Liver (tissue), 9 donors: Measurements from ENCODE around the gene NOC2L. TPM values are rescaled to one million over a fixed set of nuclear protein-coding genes. Genes with fewer than 3 reads are reported as not detected.

Experiments used
- DNase-seq: peaks from one replicate; pipeline ENCODE4 v3.0.0-alpha.2; 2017; ENCODE audit warnings: low spot score
- H3K27ac ChIP-seq, 2 donors: one replicate each; pipeline ENCODE4 v1.7.0; 2013; ENCODE audit warnings: inconsistent platforms in 2 of 2, low read length in 2 of 2, control low read depth in 1 of 2, low read depth in 1 of 2, mild to moderate bottlenecking in 1 of 2
- H3K27me3 ChIP-seq, 4 donors: one replicate each; pipeline versions ENCODE4 v1.6.1 to v1.7.0; 2013; ENCODE audit warnings: low read length in 3 of 4, inconsistent platforms in 1 of 4, mild to moderate bottlenecking in 1 of 4, moderate library complexity in 1 of 4; ENCODE audit not compliant: control insufficient read depth in 4 of 4, insufficient read depth in 4 of 4
- H3K36me3 ChIP-seq, 4 donors: one replicate each; pipeline versions ENCODE4 v1.6.1 to v1.7.0; 2013; ENCODE audit warnings: low read length in 3 of 4, mild to moderate bottlenecking in 3 of 4, low read depth in 1 of 4, moderate library complexity in 1 of 4; ENCODE audit not compliant: control insufficient read depth in 4 of 4, insufficient read depth in 3 of 4
- H3K4me1 ChIP-seq, 4 donors: one replicate each; pipeline versions ENCODE4 v1.6.1 to v1.7.0; 2013; ENCODE audit warnings: low read length in 3 of 4, mild to moderate bottlenecking in 3 of 4, moderate library complexity in 1 of 4; ENCODE audit not compliant: control insufficient read depth in 4 of 4, insufficient read depth in 4 of 4
- H3K4me3 ChIP-seq, 3 donors: one replicate each; pipeline versions ENCODE4 v1.6.1 to v1.7.0; 2013; ENCODE audit warnings: low read length in 3 of 3, control low read depth in 1 of 3, low read depth in 1 of 3, mild to moderate bottlenecking in 1 of 3
- H3K9ac ChIP-seq, 2 donors: one replicate each; pipeline ENCODE4 v1.7.0; 2013; ENCODE audit warnings: low read length in 2 of 2, mild to moderate bottlenecking in 2 of 2, moderate library complexity in 2 of 2, control low read depth in 1 of 2, low read depth in 1 of 2
- H3K9me3 ChIP-seq, 4 donors: one replicate each; pipeline versions ENCODE4 v1.6.1 to v1.7.0; 2013; ENCODE audit warnings: low read length in 3 of 4; ENCODE audit not compliant: control insufficient read depth in 4 of 4
- ATF3 ChIP-seq: IDR thresholded peaks from 2 replicates; pipeline ENCODE4 v1.6.1; 2016; ENCODE audit warnings: antibody characterized with exemption
- CTCF ChIP-seq: fragments of 150-350 bp; IDR thresholded peaks from 2 replicates; pipeline ENCODE4 v1.5.1; 2017; ENCODE audit warnings: improper control_type of control experiment, low read depth, low read length; ENCODE audit not compliant: missing input control
- EGR1 ChIP-seq, 2 donors: IDR thresholded peaks; 2 replicates each; pipeline ENCODE4 v1.6.1; 2016 to 2018; ENCODE audit warnings: antibody characterized with exemption in 2 of 2, low read depth in 2 of 2
- FOXA1 ChIP-seq: IDR thresholded peaks from 2 replicates; pipeline ENCODE4 v1.6.1; 2016; ENCODE audit warnings: antibody characterized with exemption
- FOXA2 ChIP-seq: IDR thresholded peaks from 2 replicates; pipeline ENCODE4 v1.6.1; 2016; ENCODE audit warnings: antibody characterized with exemption
- HNF4A ChIP-seq, 2 donors: conservative IDR thresholded peaks; 2 replicates each; pipeline ENCODE4 v1.6.1; 2016; ENCODE audit warnings: antibody characterized with exemption in 2 of 2, mild to moderate bottlenecking in 2 of 2
- JUND ChIP-seq, 2 donors: IDR thresholded peaks; 2 replicates each; pipeline ENCODE4 v1.6.1; 2016; ENCODE audit warnings: antibody characterized with exemption in 2 of 2
- MAX ChIP-seq: IDR thresholded peaks from 2 replicates; pipeline ENCODE4 v1.6.1; 2016; ENCODE audit warnings: antibody characterized with exemption
- NR2F2 ChIP-seq: IDR thresholded peaks from 2 replicates; pipeline ENCODE4 v1.6.1; 2016; ENCODE audit warnings: antibody characterized with exemption
- RAD21 ChIP-seq, 2 donors: IDR thresholded peaks; 2 replicates each; pipeline ENCODE4 v1.6.1; 2016; ENCODE audit warnings: antibody characterized with exemption in 2 of 2, mild to moderate bottlenecking in 2 of 2
- RXRA ChIP-seq, 2 donors: IDR thresholded peaks; 2 replicates each; pipeline ENCODE4 v1.6.1; 2017 to 2018; ENCODE audit warnings: antibody characterized with exemption in 2 of 2, mild to moderate bottlenecking in 1 of 2
- SP1 ChIP-seq: IDR thresholded peaks from 2 replicates; pipeline ENCODE4 v1.6.1; 2018; ENCODE audit warnings: antibody characterized with exemption, mild to moderate bottlenecking
- TAF1 ChIP-seq: conservative IDR thresholded peaks from 2 replicates; pipeline ENCODE4 v1.6.1; 2016; ENCODE audit warnings: antibody characterized with exemption, mild to moderate bottlenecking
- YY1 ChIP-seq: IDR thresholded peaks from 2 replicates; pipeline ENCODE4 v1.6.1; 2016; ENCODE audit warnings: antibody characterized with exemption, mild to moderate bottlenecking
- ZBTB33 ChIP-seq: IDR thresholded peaks from 2 replicates; pipeline ENCODE4 v1.6.1; 2016; ENCODE audit warnings: antibody characterized with exemption
- WGBS: extraction: QIAGEN DNeasy Blood & Tissue Kit; methylation state at CpG from one replicate; pipeline ENCODE4 v1.1.7; 2013; 5-methylcytosine and 5-hydroxymethylcytosine counted together
- polyA plus RNA-seq, 2 donors: library from polyadenylated mRNA; stranded (reverse) in 1 of 2; unstranded in 1 of 2; fragments of 200-250 nt in 1 of 2; fragments of >200 nt in 1 of 2; fragmentation: Nextera tagmentation in 1 of 2; extraction: Ambion mirVana in 1 of 2; gene quantifications; one replicate each; pipeline versions ENCODE4 v1.2.1 to v1.2.3, GENCODE V29; 2013 to 2015
- total RNA-seq, 2 donors: library from RNA; depleted of rRNA; stranded (reverse); fragments of >200 nt; gene quantifications; one replicate each; pipeline ENCODE4 v1.2.3, GENCODE V29; 2014
- donor health status: healthy.
- donor health status: healthy.
- donor health status: healthy.
- donor health status: healthy.
- donor health status: healthy.

The NOC2L gene
- total and polyA plus RNA-seq, 4 donors = 17.1 to 34.5 (median 30.0) TPM

- Histone ChIP-seq H3K4me3 (no peak overlapping the region), H3K27ac (no peak overlapping the region), H3K27me3 (peaks cover 0 to 4% (median 1%) of the 10 kb centered on the region in 4 donors), H3K9ac (no peak overlapping the region), H3K36me3 (no peaks in the 10 kb centered on the region), H3K4me1 (peaks cover 14 to 34% (median 17%) of the 10 kb centered on the region in 4 donors), H3K9me3 (no peaks in the 10 kb centered on the region)
- TF ChIP-seq RXRA (IDR thresholded peaks at IDR 0.05) (peak in 1 of 2 donors; percentile 71), YY1 (no peak)
- 78% methylated on average over 45 of the region's 45 CpGs for WGBS
- DNase-seq = no peak
These were observed 22.4 kb downstream of the NOC2L start for GRCh38 chr1:936348-937264.

GRCh38 chr1:935751-936231 is 23.3 kb downstream of the NOC2L start:
- TF ChIP-seq RAD21 (IDR thresholded peaks at IDR 0.05) (no peak), CTCF (no peak), JUND (IDR thresholded peaks at IDR 0.05) (no peak), FOXA1 (no peak)
- no peak for DNase-seq
- Histone ChIP-seq H3K36me3 (no peaks in the 10 kb centered on the region), H3K9me3 (no peaks in the 10 kb centered on the region), H3K4me3 (no peak overlapping the region), H3K27ac (no peak overlapping the region), H3K27me3 (peaks cover 0 to 4% (median 1%) of the 10 kb centered on the region in 4 donors), H3K9ac (no peak overlapping the region), H3K4me1 (peaks cover 8 to 32% (median 15%) of the 10 kb centered on the region in 4 donors)
- 33% methylated on average over 30 of the region's 30 CpGs for WGBS

- Histone ChIP-seq H3K4me3 (no peak overlapping the region), H3K36me3 (no peaks in the 10 kb centered on the region), H3K9me3 (no peaks in the 10 kb centered on the region), H3K4me1 (peaks cover 2 to 32% (median 11%) of the 10 kb centered on the region in 4 donors), H3K27ac (no peak overlapping the region), H3K27me3 (peaks cover 0 to 4% (median 1%) of the 10 kb centered on the region in 4 donors), H3K9ac (no peak overlapping the region)
- 27% methylated on average over 37 of the region's 37 CpGs for WGBS
- DNase-seq = no peak
- TF ChIP-seq CTCF (no peak), FOXA2 (no peak), ATF3 (no peak), HNF4A (conservative IDR thresholded peaks at IDR 0.05) (no peak), ZBTB33 (no peak), RXRA (IDR thresholded peaks at IDR 0.05) (no peak), YY1 (no peak), EGR1 (IDR thresholded peaks at IDR 0.05; ENCODE audit: low read depth in 2 of 2) (no peak), RAD21 (IDR thresholded peaks at IDR 0.05) (no peak), MAX (no peak), NR2F2 (no peak), SP1 (no peak), TAF1 (no peak), JUND (IDR thresholded peaks at IDR 0.05) (no peak)
These were observed 23.9 kb downstream of the NOC2L start for GRCh38 chr1:934991-935750.
